HG03565 (cell line): ENCODE measurements around the gene ECM1.

Experiments used
- ATAC-seq: cut with Tn5 transposase; IDR thresholded peaks from one replicate; pipeline ENCODE4 v1.9.1; 2021; ENCODE audit warnings: mild to moderate bottlenecking, moderate library complexity; ENCODE audit not compliant: unreplicated experiment

Gene ECM1

GRCh38 chr1:150507912-150508864 lies at the start of gene ECM1:
TSS of gene ECM1 (plus strand) at chr1:150508109. CDS start at chr1:150508210, 101 bp downstream.
- ATAC-seq, result no peak

DNA sequence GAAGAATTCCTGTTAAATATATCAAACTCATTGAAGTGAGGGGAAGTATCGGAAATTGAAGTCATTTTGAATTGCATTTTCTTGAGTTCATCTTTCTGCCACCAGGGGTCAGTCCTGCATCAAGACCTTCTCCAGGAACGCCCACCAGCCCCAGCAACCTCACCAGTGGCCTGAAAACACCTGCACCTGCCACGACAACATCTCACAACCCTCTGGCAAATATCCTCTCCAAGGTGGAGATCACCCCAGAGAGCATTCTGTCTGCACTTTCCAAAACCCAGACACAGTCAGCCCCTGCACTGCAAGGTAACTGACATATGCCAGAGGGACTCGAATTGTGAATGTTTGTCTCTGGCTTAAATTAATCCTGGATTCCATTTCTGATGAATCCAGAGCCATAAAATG lies 43.5 kb upstream of the ECM1 start:
- no peak for ATAC-seq

- ATAC-seq, result no peak
Measured at GRCh38 chr1:150466964-150467363, 40.9 kb upstream of the ECM1 start.

GRCh38 chr1:150469291-150469690 lies 38.6 kb upstream of the ECM1 start:
- no peak for ATAC-seq

DNA sequence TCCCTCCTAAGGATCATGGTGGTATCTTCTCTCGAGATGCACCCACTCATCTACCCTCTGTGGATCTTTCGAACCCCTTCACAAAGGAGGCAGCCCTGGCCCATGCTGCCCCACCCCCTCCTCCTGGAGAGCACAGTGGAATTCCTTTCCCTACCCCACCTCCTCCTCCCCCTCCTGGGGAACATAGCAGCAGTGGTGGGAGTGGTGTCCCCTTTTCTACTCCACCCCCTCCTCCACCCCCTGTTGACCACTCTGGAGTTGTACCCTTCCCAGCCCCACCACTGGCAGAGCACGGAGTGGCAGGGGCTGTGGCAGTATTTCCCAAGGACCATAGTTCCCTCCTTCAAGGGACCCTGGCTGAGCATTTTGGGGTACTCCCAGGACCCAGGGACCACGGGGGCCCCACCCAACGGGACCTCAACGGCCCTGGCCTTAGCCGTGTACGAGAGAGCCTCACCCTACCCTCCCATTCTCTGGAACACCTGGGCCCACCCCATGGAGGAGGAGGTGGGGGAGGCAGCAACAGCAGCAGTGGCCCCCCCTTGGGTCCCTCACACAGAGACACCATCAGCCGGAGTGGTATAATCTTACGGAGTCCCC lies 35.2 kb upstream of the ECM1 start:
- no peak for ATAC-seq

- ATAC-seq, result no peak
Measured at GRCh38 chr1:150473659-150474058, 34.2 kb upstream of the ECM1 start.

GRCh38 chr1:150474869-150475268 lies 33.0 kb upstream of the ECM1 start:
- ATAC-seq, result no peak

- ATAC-seq, result no peak
Measured at GRCh38 chr1:150476754-150477153, 31.2 kb upstream of the ECM1 start.

- ATAC-seq, result no peak
Measured at GRCh38 chr1:150477320-150477719, 30.6 kb upstream of the ECM1 start.

DNA sequence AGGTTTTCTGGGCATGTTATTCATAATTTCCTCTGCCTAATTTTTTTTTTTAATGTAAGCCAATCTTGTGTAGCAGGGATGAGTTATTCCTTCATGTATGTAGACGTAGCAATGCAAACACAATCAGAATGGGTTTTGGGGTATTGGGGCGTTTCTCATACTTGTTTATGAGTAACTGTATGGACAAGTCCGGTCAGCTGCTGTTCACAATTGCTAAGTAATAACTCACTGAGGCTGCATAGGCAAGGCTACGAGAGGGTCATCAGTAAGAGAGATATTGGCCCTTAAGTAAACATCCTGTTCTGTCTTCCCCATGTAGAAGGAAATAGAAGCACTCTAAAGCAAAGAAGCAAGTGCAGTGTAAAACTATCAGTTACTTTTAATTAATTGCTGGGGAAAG lies 30.2 kb upstream of the ECM1 start:
- ATAC-seq, result no peak

- ATAC-seq, result no peak
Measured at GRCh38 chr1:150479370-150479769, 28.5 kb upstream of the ECM1 start.

GRCh38 chr1:150479927-150480352 lies 28.0 kb upstream of the ECM1 start:
- no peak for ATAC-seq

DNA sequence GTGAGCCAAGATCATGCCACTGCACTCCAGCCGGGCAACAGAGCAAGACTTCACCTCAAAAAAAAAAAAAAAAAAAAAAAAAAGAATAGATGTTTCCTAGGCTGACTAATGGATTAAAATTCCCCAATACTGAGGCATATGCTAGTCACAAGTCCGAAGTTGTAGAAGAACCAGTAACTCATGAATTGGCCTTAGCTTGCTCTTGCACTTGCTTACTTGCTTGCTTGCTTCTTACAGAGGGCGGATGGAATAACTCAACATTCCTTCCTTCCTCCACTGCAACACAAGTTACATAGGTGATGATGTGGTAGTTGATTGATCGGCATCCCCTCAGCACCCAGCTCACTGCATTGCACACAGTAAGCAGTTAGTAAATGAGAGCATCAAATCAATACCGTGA lies 23.5 kb upstream of the ECM1 start:
- no peak for ATAC-seq

GRCh38 chr1:150484861-150485260 lies 23.0 kb upstream of the ECM1 start:
- no peak for ATAC-seq

DNA sequence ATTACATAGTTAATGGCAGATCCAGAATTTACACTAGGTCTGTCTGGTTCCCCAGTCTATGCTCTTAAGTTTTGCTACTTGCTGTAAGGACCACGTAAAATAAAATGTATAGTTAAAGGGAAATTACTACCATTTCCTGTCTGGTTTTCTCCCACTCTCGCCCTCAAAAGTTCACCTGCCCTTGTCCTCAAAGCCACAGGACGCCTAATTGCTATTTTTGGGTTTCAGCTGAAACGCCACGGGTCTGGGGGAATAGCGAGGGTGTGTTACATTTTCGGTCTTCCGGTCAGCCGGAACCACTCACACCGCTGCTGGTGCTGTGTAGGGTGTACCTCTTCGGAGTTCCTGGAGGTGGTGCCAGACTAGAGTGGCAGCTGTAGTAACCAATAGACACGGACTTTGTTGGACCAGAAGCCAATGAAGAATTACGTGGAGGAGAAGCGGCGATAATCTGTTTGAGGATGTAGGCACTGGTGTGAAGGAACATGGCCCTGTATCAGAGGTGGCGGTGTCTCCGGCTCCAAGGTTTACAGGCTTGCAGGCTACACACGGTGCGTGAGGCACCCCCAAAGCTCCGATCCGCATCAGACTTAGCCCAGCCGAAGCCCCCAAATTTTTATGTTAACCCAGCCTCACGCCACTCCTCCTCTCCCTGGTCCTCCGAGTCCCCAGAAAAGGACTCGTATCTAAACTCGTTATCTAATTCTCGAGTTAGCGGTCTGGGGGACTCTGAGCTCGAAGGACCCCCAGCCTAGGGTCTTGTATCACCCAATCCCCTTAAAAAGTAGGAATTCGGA lies 20.7 kb upstream of the ECM1 start, which contains the start of gene TARS2:
Gene TARS2 (plus strand): TSS at position 454 of the 797 bp plus-strand sequence. CDS start 32 bp downstream, at position 486.
- peak; percentile 98 for ATAC-seq

DNA sequence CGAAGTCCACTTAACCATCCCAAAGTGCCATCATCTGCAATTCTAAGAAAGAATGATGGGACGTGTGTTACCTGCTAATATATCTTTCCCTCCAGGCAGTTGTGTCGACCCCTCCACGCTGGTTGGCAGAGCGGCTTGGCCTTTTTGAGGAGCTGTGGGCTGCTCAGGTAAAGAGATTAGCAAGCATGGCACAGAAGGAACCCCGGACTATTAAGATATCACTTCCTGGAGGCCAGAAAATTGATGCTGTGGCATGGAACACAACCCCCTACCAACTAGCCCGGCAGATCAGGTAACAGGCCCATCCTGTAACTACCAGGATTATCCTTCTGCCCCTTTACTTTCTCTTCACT lies 20.2 kb upstream of the ECM1 start:
- ATAC-seq, result no peak

DNA sequence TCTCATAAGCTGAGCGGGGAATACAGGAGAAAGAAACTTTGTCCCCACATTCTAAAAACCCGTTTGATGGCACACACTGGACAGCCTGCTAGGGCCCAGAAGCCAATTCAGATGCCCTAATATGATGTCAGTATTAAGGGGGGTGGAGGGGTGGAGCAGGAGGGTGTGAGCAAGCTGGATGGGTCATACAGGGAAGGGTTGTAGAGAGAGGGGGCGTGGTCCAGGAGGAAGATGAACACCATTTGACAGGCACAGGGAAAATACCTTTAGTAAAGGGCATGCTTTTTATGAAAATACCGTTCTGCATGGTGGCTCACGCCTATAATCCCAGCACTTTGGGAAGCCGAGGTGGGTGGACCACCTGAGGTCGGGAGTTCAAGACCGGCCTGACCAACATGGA lies 14.7 kb upstream of the ECM1 start:
- no peak for ATAC-seq

DNA sequence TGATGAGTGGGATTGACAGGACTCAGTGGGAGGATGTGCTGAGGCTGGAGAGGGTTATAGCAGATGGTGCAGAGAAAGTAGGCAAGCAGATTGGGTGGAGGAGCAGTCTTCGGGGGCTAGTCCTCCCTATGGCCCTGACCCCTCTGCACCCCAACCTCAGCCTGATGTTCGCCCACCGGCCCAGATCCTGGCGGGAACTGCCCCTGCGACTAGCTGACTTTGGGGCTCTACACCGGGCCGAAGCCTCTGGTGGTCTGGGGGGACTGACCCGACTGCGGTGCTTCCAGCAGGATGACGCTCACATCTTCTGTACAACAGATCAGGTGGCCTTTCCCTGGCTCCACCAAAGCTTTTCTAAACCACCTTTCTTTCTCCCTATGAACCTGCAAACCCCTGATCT lies 9.6 kb upstream of the ECM1 start:
- no peak for ATAC-seq

DNA sequence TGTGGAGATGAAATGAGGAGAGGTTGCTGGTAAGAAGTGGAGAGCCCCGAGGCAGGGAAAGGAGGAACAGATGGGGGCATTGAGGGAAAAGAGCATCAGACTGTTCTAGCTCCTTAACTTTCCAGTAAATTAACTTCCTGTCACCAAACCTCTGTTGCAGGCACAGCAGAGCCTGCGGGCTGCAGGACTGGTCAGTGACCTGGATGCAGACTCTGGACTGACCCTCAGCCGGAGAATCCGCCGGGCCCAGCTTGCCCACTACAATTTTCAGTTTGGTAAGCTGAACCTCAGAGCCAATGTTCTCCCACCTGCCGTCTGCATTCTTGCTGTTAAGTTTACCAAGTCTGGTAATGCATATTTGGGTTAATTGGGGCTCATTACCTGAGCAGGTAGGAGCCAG lies 2.5 kb upstream of the ECM1 start:
- ATAC-seq, result no peak

- ATAC-seq, result no peak
Measured at GRCh38 chr1:150508982-150509381, 1.1 kb downstream of the ECM1 start.

- ATAC-seq, result no peak
Measured at GRCh38 chr1:150511551-150511950, 3.6 kb downstream of the ECM1 start.
